HepG2 (cell line): ENCODE measurements around the gene RBM28. TPM values are rescaled to one million over a fixed set of nuclear protein-coding genes. Genes with fewer than 3 reads are reported as not detected.

Experiments used
- AKAP8 ChIP-seq: sonication (generic); formaldehyde crosslinking; IDR thresholded peaks from 2 replicates; pipeline ENCODE4 v1.5.1; 2020; ENCODE audit warnings: mild to moderate bottlenecking, missing genetic modification reagents
- CCDC6 ChIP-seq: sonication (generic); formaldehyde crosslinking; IDR thresholded peaks from 2 replicates; pipeline ENCODE4 v1.8.1; 2022; ENCODE audit warnings: mild to moderate bottlenecking, missing genetic modification reagents, moderate library complexity
- CHD2 ChIP-seq: IDR thresholded peaks from 2 replicates; pipeline ENCODE4 v1.6.1; 2011; ENCODE audit warnings: low read depth, low read length, improper control_type of control experiment
- DPF2 ChIP-seq: sonication (generic); formaldehyde crosslinking; IDR thresholded peaks from 2 replicates; pipeline ENCODE4 v1.4.0; 2020; ENCODE audit warnings: mild to moderate bottlenecking, low read depth, missing genetic modification reagents, borderline replicate concordance
- EED ChIP-seq: sonication (generic); formaldehyde crosslinking; IDR thresholded peaks from 2 replicates; pipeline ENCODE4 v1.5.0; 2020; ENCODE audit warnings: mild to moderate bottlenecking, missing genetic modification reagents
- EZH2 ChIP-seq: conservative IDR thresholded peaks from 2 replicates; pipeline ENCODE4 v1.6.1; 2012; ENCODE audit warnings: mild to moderate bottlenecking, low read depth, low read length, moderate library complexity
- GABPA ChIP-seq, 2 experiments: IDR thresholded peaks; 2 replicates each; pipeline ENCODE4 v1.6.1; 2011 to 2016; ENCODE audit warnings: low read depth in 2 of 2, low read length in 1 of 2, missing biosample characterization in 1 of 2, missing genetic modification characterization in 1 of 2
- GFI1 ChIP-seq: sonication (generic); formaldehyde crosslinking; IDR thresholded peaks from 2 replicates; pipeline ENCODE4 v1.5.0; 2020; ENCODE audit warnings: missing genetic modification reagents, mild to moderate bottlenecking, borderline replicate concordance
- GPN1 ChIP-seq: sonication (generic); formaldehyde crosslinking; IDR thresholded peaks from 2 replicates; pipeline ENCODE4 v1.5.1; 2020; ENCODE audit warnings: missing genetic modification reagents, borderline replicate concordance
- HNRNPLL ChIP-seq: fragments of 200-400 bp; formaldehyde crosslinking; IDR thresholded peaks from 2 replicates; pipeline ENCODE4 v1.6.1; 2017; ENCODE audit warnings: mild to moderate bottlenecking, low read depth, low read length; ENCODE audit not compliant: poor library complexity, severe bottlenecking
- HOXD1 ChIP-seq: sonication (generic); formaldehyde crosslinking; IDR thresholded peaks from 2 replicates; pipeline ENCODE4 v1.5.0; 2020; ENCODE audit warnings: missing genetic modification reagents
- MTA3 ChIP-seq: sonication (generic); formaldehyde crosslinking; IDR thresholded peaks from 2 replicates; pipeline ENCODE4 v1.4.0; 2020; ENCODE audit warnings: missing genetic modification reagents
- NKX3-1 ChIP-seq: sonication (generic); formaldehyde crosslinking; IDR thresholded peaks from 2 replicates; pipeline ENCODE4 v1.5.0; 2020; ENCODE audit warnings: missing genetic modification reagents
- RORA ChIP-seq: sonication (generic); formaldehyde crosslinking; IDR thresholded peaks from 2 replicates; pipeline ENCODE4 v1.5.0; 2020; ENCODE audit warnings: mild to moderate bottlenecking, missing genetic modification reagents, moderate library complexity
- SMYD3 ChIP-seq: sonication (generic); formaldehyde crosslinking; IDR thresholded peaks from 2 replicates; pipeline ENCODE4 v1.8.1; 2023; ENCODE audit warnings: mild to moderate bottlenecking, missing genetic modification reagents
- ZKSCAN5 ChIP-seq: sonication (generic); formaldehyde crosslinking; IDR thresholded peaks from 2 replicates; pipeline ENCODE4 v1.5.1; 2020; ENCODE audit warnings: mild to moderate bottlenecking, missing genetic modification reagents
- ZNF282 ChIP-seq: fragments of 450-650 bp; IDR thresholded peaks from 2 replicates; pipeline ENCODE4 v1.6.1; 2018; ENCODE audit not compliant: partially characterized antibody
- ZNF337 ChIP-seq: sonication (generic); formaldehyde crosslinking; IDR thresholded peaks from 2 replicates; pipeline ENCODE4 v1.5.1; 2020; ENCODE audit warnings: missing genetic modification reagents, low read depth, mild to moderate bottlenecking, borderline replicate concordance
- ZNF451 ChIP-seq: sonication (generic); formaldehyde crosslinking; IDR thresholded peaks from 2 replicates; pipeline ENCODE4 v1.5.0; 2020; ENCODE audit warnings: mild to moderate bottlenecking, missing genetic modification reagents
- ZNF552 ChIP-seq: sonication (generic); formaldehyde crosslinking; IDR thresholded peaks from 2 replicates; pipeline ENCODE4 v1.9.0; 2022; ENCODE audit warnings: missing genetic modification reagents, mild to moderate bottlenecking, borderline replicate concordance
- ZNF556 ChIP-seq: sonication (generic); formaldehyde crosslinking; IDR thresholded peaks from 2 replicates; pipeline ENCODE4 v1.4.0; 2020; ENCODE audit warnings: mild to moderate bottlenecking, missing genetic modification reagents, borderline replicate concordance
- ZNF558 ChIP-seq: sonication (generic); formaldehyde crosslinking; IDR thresholded peaks from 2 replicates; pipeline ENCODE4 v1.9.0; 2022; ENCODE audit warnings: mild to moderate bottlenecking, missing genetic modification reagents, borderline replicate concordance
- ZNF737 ChIP-seq: sonication (generic); formaldehyde crosslinking; IDR thresholded peaks from 2 replicates; pipeline ENCODE4 v1.5.0; 2020; ENCODE audit warnings: missing genetic modification reagents, mild to moderate bottlenecking, borderline replicate concordance
- polyA plus RNA-seq, 8 experiments: library from polyadenylated mRNA; depleted of rRNA in 3 of 8; stranded (reverse) in 7 of 8; unstranded in 1 of 8; fragments of >200 nt; fragmentation: Illumina TruSeq in 4 of 8; extraction: Trizol in 4 of 8; gene quantifications; 2 replicates each; pipeline versions ENCODE4 v1.2.1 to v1.2.3, GENCODE V29; 2011 to 2016; ENCODE audit warnings: low read depth in 4 of 8, missing spikeins in 1 of 8, mixed read lengths in 1 of 8; ENCODE audit not compliant: insufficient read depth in 1 of 8
- total RNA-seq, 5 experiments: library from RNA; depleted of rRNA; stranded (reverse); fragments of >200 nt; fragmentation: Illumina TruSeq; extraction: Trizol; gene quantifications; 2 replicates each; pipeline ENCODE4 v1.2.3, GENCODE V29; 2016; ENCODE audit warnings: low read depth in 1 of 5
- TF ChIP-seq, protein P1 (sequence below): IDR thresholded peaks from 2 replicates; pipeline ENCODE4 v1.6.1; 2016; ENCODE audit warnings: control low read depth
- TF ChIP-seq, protein P2 (sequence below): sonication (generic); formaldehyde crosslinking; IDR thresholded peaks from 2 replicates; pipeline ENCODE4 v1.8.0; 2022; ENCODE audit warnings: mild to moderate bottlenecking, missing genetic modification reagents; ENCODE audit not compliant: insufficient replicate concordance

Gene RBM28
- total and polyA plus RNA-seq, 2 of the 13 experiments (the other 11 are each of a cell fraction or from before 2014, with no cell fraction given): 20.5 to 49.0 TPM

DNA sequence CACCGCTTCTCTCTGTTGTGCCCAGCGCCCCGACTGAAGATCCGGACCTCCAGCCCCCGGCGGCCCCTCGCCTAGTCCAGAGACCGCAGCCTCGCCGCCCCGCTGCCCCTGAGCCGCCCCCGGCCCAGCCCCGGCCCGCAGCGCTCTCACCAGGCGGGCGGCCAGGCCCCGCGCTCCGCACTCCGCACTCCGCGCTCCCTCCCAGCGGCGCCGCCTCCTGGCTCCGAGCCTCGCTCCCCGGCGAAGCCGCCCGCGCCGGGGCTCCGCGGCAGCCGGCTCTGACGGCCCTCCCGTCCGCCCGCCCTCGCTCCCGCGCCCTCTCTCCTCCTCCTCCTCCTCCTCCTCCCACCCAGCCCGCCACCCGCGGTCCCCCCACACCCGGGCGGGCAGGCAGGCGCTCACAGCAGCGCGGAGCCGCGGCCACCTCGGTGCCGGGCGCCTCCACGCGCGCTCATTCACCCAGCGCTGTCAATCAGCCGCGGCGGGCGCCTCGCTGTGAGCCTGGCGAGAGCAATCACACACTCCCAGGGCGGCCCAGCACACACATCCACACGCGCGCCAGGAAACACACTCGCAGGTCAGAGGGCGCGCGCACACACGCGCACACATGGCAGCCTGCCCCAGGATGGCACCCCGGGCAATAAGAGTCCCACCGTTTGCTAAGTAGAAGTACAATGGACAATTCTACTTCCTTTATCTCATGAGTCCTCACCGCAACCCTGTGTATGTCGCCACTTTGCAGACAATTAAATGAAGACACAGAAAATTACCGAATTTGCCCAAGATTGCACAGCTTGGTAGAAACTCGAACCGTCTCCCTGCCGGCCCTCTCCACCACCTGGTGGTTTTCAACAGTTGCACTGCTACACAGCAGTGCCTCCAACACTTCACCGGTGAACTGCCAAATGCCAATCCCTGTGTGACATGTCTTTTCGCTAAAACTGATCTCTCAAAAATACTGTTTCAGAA is 18.0 kb upstream of the RBM28 start, which contains the start of gene PRRT4 (continued):
- TF ChIP-seq MTA3 (CRISPR knock-in tag) (no peak), ZNF282 (no peak), DPF2 (CRISPR knock-in tag) (no peak), EED (CRISPR knock-in tag) (no peak), EZH2 (peak; percentile 78), HOXD1 (CRISPR knock-in tag) (no peak), NKX3-1 (CRISPR knock-in tag) (no peak), ZNF451 (CRISPR knock-in tag) (no peak), GFI1 (CRISPR knock-in tag) (no peak), HNRNPLL (peak; percentile 32), ZNF337 (CRISPR knock-in tag) (no peak), ZNF558 (CRISPR knock-in tag) (no peak), GABPA (IDR thresholded peaks at IDR 0.05; ENCODE audit: low read depth, low read length) (no peak), GABPA (CRISPR knock-in tag; IDR thresholded peaks at IDR 0.05; ENCODE audit: low read depth) (no peak), ZNF556 (CRISPR knock-in tag) (no peak), ZNF737 (CRISPR knock-in tag) (no peak), CHD2 (no peak), AKAP8 (CRISPR knock-in tag) (no peak), GPN1 (CRISPR knock-in tag) (no peak), CCDC6 (CRISPR knock-in tag) (0 out of 2 replicates have a peak, but pooled peaks have one; percentile 44), RORA (CRISPR knock-in tag) (no peak), ZKSCAN5 (CRISPR knock-in tag) (no peak), SMYD3 (CRISPR knock-in tag) (no peak), ZNF552 (CRISPR knock-in tag) (no peak)
- TF ChIP-seq, protein P1, sequence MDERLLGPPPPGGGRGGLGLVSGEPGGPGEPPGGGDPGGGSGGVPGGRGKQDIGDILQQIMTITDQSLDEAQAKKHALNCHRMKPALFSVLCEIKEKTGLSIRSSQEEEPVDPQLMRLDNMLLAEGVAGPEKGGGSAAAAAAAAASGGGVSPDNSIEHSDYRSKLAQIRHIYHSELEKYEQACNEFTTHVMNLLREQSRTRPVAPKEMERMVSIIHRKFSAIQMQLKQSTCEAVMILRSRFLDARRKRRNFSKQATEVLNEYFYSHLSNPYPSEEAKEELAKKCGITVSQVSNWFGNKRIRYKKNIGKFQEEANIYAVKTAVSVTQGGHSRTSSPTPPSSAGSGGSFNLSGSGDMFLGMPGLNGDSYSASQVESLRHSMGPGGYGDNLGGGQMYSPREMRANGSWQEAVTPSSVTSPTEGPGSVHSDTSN (CRISPR knock-in tag): no peak
- TF ChIP-seq, protein P2, sequence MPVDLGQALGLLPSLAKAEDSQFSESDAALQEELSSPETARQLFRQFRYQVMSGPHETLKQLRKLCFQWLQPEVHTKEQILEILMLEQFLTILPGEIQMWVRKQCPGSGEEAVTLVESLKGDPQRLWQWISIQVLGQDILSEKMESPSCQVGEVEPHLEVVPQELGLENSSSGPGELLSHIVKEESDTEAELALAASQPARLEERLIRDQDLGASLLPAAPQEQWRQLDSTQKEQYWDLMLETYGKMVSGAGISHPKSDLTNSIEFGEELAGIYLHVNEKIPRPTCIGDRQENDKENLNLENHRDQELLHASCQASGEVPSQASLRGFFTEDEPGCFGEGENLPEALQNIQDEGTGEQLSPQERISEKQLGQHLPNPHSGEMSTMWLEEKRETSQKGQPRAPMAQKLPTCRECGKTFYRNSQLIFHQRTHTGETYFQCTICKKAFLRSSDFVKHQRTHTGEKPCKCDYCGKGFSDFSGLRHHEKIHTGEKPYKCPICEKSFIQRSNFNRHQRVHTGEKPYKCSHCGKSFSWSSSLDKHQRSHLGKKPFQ: no peak
